Measurements from ENCODE around the gene AK2.

The AK2 gene

GRCh38 chr1:33049371-33049770 is 12.7 kb upstream of the AK2 start:
- Histone ChIP-seq H3K27ac (ENCODE audit: low read length) (no peak overlapping the region), H4K20me1 (ENCODE audit: insufficient read depth, low read length) (no peaks in the 10 kb centered on the region), H3K9me3 (replicated peaks; ENCODE audit: insufficient read depth, low read length) (no peaks in the 10 kb centered on the region), H3K9ac (ENCODE audit: low read length) (no peak overlapping the region), H3K36me3 (replicated peaks; ENCODE audit: insufficient read depth, low read length) (no peaks in the 10 kb centered on the region), H3K9me2 (replicated peaks; ENCODE audit: insufficient read depth, low read length) (no peaks in the 10 kb centered on the region), H3K4me2 (ENCODE audit: low read depth, low read length) (no peak overlapping the region), H3K79me2 (ENCODE audit: low read length) (no peaks in the 10 kb centered on the region), H3K4me3 (ENCODE audit: low read length) (no peak overlapping the region), H3K4me1 (ENCODE audit: low read length) (peaks cover 8% of the 10 kb centered on the region), H3K27me3 (replicated peaks; ENCODE audit: insufficient read depth, low read length) (no peaks in the 10 kb centered on the region), H3F3A (ENCODE audit: insufficient read depth, low read length) (no peaks in the 10 kb centered on the region), H2AFZ (ENCODE audit: low read length) (no peak overlapping the region)
- no peak for DNase-seq
- TF ChIP-seq EZH2phosphoT487 (IDR thresholded peaks at IDR 0.05; ENCODE audit: low read length) (no peak), EZH2 (optimal IDR thresholded peaks at IDR 0.05; ENCODE audit: low read depth, low read length) (no peak), CTCF (IDR thresholded peaks at IDR 0.05; ENCODE audit: low read length) (no peak)

- no peak overlapping the region for H3K4me3 ChIP-seq (ENCODE audit: low read length)
- no peaks in the 10 kb centered on the region for H3K9me2 ChIP-seq (replicated peaks; ENCODE audit: insufficient read depth, low read length)
- no peaks in the 10 kb centered on the region for H3K27me3 ChIP-seq (replicated peaks; ENCODE audit: insufficient read depth, low read length)
- H3K27ac ChIP-seq (ENCODE audit: low read length), result no peak overlapping the region
- H3F3A ChIP-seq (ENCODE audit: insufficient read depth, low read length), result no peaks in the 10 kb centered on the region
- no peak overlapping the region for H3K4me2 ChIP-seq (ENCODE audit: low read depth, low read length)
- TF ChIP-seq EZH2 (optimal IDR thresholded peaks at IDR 0.05; ENCODE audit: low read depth, low read length) (no peak), EZH2phosphoT487 (IDR thresholded peaks at IDR 0.05; ENCODE audit: low read length) (no peak), CTCF (IDR thresholded peaks at IDR 0.05; ENCODE audit: low read length) (no peak)
- H3K9me3 ChIP-seq (replicated peaks; ENCODE audit: insufficient read depth, low read length), result no peaks in the 10 kb centered on the region
- no peaks in the 10 kb centered on the region for H4K20me1 ChIP-seq (ENCODE audit: insufficient read depth, low read length)
- H3K79me2 ChIP-seq (ENCODE audit: low read length), result no peaks in the 10 kb centered on the region
- H3K9ac ChIP-seq (ENCODE audit: low read length), result no peak overlapping the region
- no peak overlapping the region for H2AFZ ChIP-seq (ENCODE audit: low read length)
- DNase-seq, result no peak
- no peaks in the 10 kb centered on the region for H3K36me3 ChIP-seq (replicated peaks; ENCODE audit: insufficient read depth, low read length)
- H3K4me1 ChIP-seq (ENCODE audit: low read length), result peaks cover 8% of the 10 kb centered on the region
Observed at GRCh38 chr1:33048426-33048825, 11.7 kb upstream of the AK2 start.

- H3K4me1 ChIP-seq (ENCODE audit: low read length), result peaks cover 8% of the 10 kb centered on the region
- no peaks in the 10 kb centered on the region for H3K79me2 ChIP-seq (ENCODE audit: low read length)
- no peaks in the 10 kb centered on the region for H4K20me1 ChIP-seq (ENCODE audit: insufficient read depth, low read length)
- no peak overlapping the region for H3K4me2 ChIP-seq (ENCODE audit: low read depth, low read length)
- H3K4me3 ChIP-seq (ENCODE audit: low read length), result no peak overlapping the region
- no peak overlapping the region for H3K27ac ChIP-seq (ENCODE audit: low read length)
- no peaks in the 10 kb centered on the region for H3K9me2 ChIP-seq (replicated peaks; ENCODE audit: insufficient read depth, low read length)
- H3K9me3 ChIP-seq (replicated peaks; ENCODE audit: insufficient read depth, low read length), result no peaks in the 10 kb centered on the region
- H2AFZ ChIP-seq (ENCODE audit: low read length), result no peak overlapping the region
- no peaks in the 10 kb centered on the region for H3K36me3 ChIP-seq (replicated peaks; ENCODE audit: insufficient read depth, low read length)
- DNase-seq, result no peak
- H3F3A ChIP-seq (ENCODE audit: insufficient read depth, low read length), result no peaks in the 10 kb centered on the region
- H3K27me3 ChIP-seq (replicated peaks; ENCODE audit: insufficient read depth, low read length), result no peaks in the 10 kb centered on the region
- H3K9ac ChIP-seq (ENCODE audit: low read length), result no peak overlapping the region
- TF ChIP-seq EZH2phosphoT487 (IDR thresholded peaks at IDR 0.05; ENCODE audit: low read length), result no peak
- no peak for TF ChIP-seq EZH2 (optimal IDR thresholded peaks at IDR 0.05; ENCODE audit: low read depth, low read length)
- TF ChIP-seq CTCF (IDR thresholded peaks at IDR 0.05; ENCODE audit: low read length), result no peak
Observed at GRCh38 chr1:33047839-33048305, 11.2 kb upstream of the AK2 start.

Data from MM.1S (cell line).